ENCODE measurements around the gene TMEM218.
A peak's percentile ranks its signal among the peaks of the same experiment; 100 is the strongest.
"Not testable (repeated sequence)": the region's sequence is repeated elsewhere in the genome, so short reads cannot be mapped to it uniquely, and the experiment has no call there.

The TMEM218 gene

DNA sequence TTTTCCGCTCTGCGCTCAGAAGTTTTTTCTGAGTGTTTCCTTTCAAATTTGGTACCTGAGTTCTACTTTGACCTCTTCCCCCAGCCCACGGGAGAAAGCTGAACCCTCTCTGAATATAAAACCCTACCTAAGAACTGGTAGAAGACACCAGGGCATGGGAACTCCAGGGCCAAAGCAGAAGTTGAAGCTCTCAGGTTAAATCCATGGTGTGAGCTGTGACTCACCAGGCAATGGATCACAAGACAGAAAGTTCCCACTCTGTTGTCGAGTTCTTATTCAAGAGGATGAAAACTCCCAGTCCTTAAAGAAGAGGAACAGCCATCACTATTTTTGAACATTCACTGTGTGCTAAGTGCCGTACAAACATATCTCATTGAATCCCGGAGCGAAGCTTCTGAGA, 8.9 kb downstream of the TMEM218 start:
- Histone ChIP-seq H3K4me3 (ENCODE audit: low read depth, low read length) (no peak overlapping the region), H3K27me3 (ENCODE audit: control insufficient read depth, insufficient read depth, low read length) (no peaks in the 10 kb centered on the region), H3K27ac (ENCODE audit: low read depth, low read length) (no peak overlapping the region), H3K9ac (ENCODE audit: low read length) (no peak overlapping the region), H3K4me1 (ENCODE audit: control insufficient read depth, insufficient read depth, low read length) (no peaks in the 10 kb centered on the region; the same call in 1 of the 2 replicates), H3K36me3 (ENCODE audit: control insufficient read depth, insufficient read depth, low read length) (peaks cover 24% of the 10 kb centered on the region), H3K9me3 (ENCODE audit: control insufficient read depth, insufficient read depth, low read depth, low read length) (peaks cover 19% of the 10 kb centered on the region)

DNA sequence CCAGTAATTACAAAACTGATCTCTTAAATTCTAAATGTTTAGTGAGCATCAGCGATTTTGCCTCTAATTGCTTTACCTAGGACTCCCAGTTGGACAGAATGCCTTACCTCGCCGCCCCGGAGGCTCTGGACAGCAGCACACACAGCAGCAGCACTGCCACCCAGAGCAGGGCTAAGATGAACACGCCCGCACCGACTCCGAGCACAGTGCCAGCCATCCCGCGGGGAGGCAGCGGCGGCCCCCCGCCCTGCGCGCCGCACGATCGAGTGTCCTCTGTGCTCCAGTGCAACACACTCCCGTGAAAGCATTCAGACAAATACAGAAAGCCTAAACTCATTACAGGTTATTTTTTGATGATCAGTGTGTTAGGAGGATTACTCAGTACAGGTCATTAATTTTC, 9.4 kb downstream of the TMEM218 start:
- Histone ChIP-seq H3K9ac (ENCODE audit: low read length) (no peak overlapping the region), H3K36me3 (ENCODE audit: control insufficient read depth, insufficient read depth, low read length) (peaks cover 28% of the 10 kb centered on the region), H3K4me3 (ENCODE audit: low read depth, low read length) (no peak overlapping the region), H3K4me1 (ENCODE audit: control insufficient read depth, insufficient read depth, low read length) (no peaks in the 10 kb centered on the region; the same call in 1 of the 2 replicates), H3K9me3 (ENCODE audit: control insufficient read depth, insufficient read depth, low read depth, low read length) (peaks cover 18% of the 10 kb centered on the region), H3K27ac (ENCODE audit: low read depth, low read length) (no peak overlapping the region), H3K27me3 (ENCODE audit: control insufficient read depth, insufficient read depth, low read length) (no peaks in the 10 kb centered on the region)

DNA sequence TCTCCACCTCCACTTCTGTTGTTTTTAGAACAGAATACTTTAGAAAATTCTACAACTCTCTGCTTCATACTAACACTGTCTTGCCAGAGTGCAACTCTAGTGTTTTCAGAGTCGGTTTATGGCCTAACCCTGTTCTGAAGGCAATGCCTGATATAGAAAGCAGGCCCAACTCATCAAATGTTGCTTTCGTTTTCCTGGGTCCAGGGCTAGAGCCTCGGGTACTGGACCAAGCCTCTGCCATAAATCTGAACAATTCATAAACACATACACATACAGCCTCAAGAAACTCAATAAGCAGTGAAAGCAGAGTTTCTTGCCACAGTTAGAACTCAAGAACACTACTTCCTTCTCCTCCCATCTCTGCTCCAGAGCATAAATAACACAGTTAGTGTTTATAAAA, 9.8 kb downstream of the TMEM218 start:
- H3K36me3 ChIP-seq (ENCODE audit: control insufficient read depth, insufficient read depth, low read length): peaks cover 28% of the 10 kb centered on the region
- H3K4me3 ChIP-seq (ENCODE audit: low read depth, low read length): no peak overlapping the region
- no peaks in the 10 kb centered on the region for H3K27me3 ChIP-seq (ENCODE audit: control insufficient read depth, insufficient read depth, low read length)
- H3K4me1 ChIP-seq (ENCODE audit: control insufficient read depth, insufficient read depth, low read length): no peaks in the 10 kb centered on the region; the same call in 1 of the 2 replicates
- peaks cover 14% of the 10 kb centered on the region for H3K9me3 ChIP-seq (ENCODE audit: control insufficient read depth, insufficient read depth, low read depth, low read length)
- H3K9ac ChIP-seq (ENCODE audit: low read length): no peak overlapping the region
- no peak overlapping the region for H3K27ac ChIP-seq (ENCODE audit: low read depth, low read length)

DNA sequence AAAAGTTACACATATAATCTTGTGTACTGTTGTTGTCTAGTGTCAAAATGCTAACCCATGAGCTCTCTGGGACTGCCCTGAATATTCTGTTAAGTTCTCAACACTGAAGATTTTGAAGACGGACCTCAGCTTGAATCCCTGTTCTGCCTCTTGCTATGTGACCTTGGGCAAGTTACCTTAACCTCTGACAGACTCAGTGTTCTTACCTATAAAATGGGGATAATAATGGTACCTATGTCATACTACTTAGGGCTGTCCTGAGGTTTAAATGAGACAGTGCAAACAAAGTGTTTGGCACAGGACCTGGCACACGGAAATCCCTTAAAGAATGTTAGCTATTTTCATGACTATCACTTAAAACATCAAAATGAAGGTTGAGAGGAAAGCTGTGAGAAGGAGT, 11.3 kb downstream of the TMEM218 start:
- no peak overlapping the region for H3K4me3 ChIP-seq (ENCODE audit: low read depth, low read length)
- H3K9me3 ChIP-seq (ENCODE audit: control insufficient read depth, insufficient read depth, low read depth, low read length): peaks cover 11% of the 10 kb centered on the region; the same call in 1 of the 2 replicates
- H3K27ac ChIP-seq (ENCODE audit: low read depth, low read length): no peak overlapping the region
- no peaks in the 10 kb centered on the region; the same call in 1 of the 2 replicates for H3K4me1 ChIP-seq (ENCODE audit: control insufficient read depth, insufficient read depth, low read length)
- peaks cover 32% of the 10 kb centered on the region for H3K36me3 ChIP-seq (ENCODE audit: control insufficient read depth, insufficient read depth, low read length)
- no peak overlapping the region for H3K9ac ChIP-seq (ENCODE audit: low read length)
- H3K27me3 ChIP-seq (ENCODE audit: control insufficient read depth, insufficient read depth, low read length): no peaks in the 10 kb centered on the region

DNA sequence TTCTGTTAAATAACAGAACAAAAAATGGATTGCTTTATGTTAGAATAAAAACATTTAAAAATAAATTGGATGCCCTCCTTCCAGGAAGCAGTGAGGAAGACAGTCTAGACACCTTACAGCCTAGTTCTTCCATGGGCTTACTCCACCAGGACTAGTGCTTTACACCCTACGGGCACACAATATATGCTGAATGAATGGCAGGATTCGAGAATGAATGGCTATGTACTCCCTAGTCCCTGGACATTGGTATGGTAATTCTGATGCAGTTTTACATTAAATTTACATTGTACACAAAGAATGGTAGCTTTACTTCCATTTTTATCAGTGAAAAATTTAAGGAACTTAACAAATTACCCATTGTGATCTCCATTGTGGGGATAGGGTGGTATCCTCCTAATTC, 16.7 kb downstream of the TMEM218 start:
- no peak overlapping the region for H3K9ac ChIP-seq (ENCODE audit: low read length)
- no peaks in the 10 kb centered on the region for H3K27me3 ChIP-seq (ENCODE audit: control insufficient read depth, insufficient read depth, low read length)
- H3K36me3 ChIP-seq (ENCODE audit: control insufficient read depth, insufficient read depth, low read length): peaks cover 16% of the 10 kb centered on the region
- no peak overlapping the region for H3K4me3 ChIP-seq (ENCODE audit: low read depth, low read length)
- no peaks in the 10 kb centered on the region for H3K9me3 ChIP-seq (ENCODE audit: control insufficient read depth, insufficient read depth, low read depth, low read length)
- H3K4me1 ChIP-seq (ENCODE audit: control insufficient read depth, insufficient read depth, low read length): peaks cover 15% of the 10 kb centered on the region
- H3K27ac ChIP-seq (ENCODE audit: low read depth, low read length): no peak overlapping the region

DNA sequence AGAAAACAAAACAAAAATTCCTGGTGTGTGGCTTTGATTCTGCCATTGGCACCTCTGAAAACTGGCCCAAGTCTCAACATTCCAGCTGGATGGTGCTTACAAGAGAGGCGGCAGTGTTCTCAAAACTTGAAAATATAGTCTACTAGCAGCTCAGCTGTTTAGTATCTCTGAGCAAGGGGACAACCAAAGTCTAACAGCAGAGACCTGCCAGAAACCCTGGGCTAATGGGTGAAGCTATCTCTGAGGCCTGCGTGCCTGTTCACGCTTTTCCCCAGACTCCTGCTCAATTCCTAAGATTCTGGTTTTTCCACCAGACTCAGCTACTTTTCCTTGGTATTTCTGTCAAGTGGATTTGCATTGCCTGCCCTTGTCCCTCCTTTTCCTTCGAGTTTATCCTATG, 17.9 kb downstream of the TMEM218 start:
- Histone ChIP-seq H3K9me3 (ENCODE audit: control insufficient read depth, insufficient read depth, low read depth, low read length) (no peaks in the 10 kb centered on the region), H3K4me1 (ENCODE audit: control insufficient read depth, insufficient read depth, low read length) (peaks cover 15% of the 10 kb centered on the region), H3K27ac (ENCODE audit: low read depth, low read length) (no peak overlapping the region), H3K4me3 (ENCODE audit: low read depth, low read length) (no peak overlapping the region), H3K36me3 (ENCODE audit: control insufficient read depth, insufficient read depth, low read length) (peaks cover 9% of the 10 kb centered on the region), H3K27me3 (ENCODE audit: control insufficient read depth, insufficient read depth, low read length) (no peaks in the 10 kb centered on the region), H3K9ac (ENCODE audit: low read length) (no peak overlapping the region)

DNA sequence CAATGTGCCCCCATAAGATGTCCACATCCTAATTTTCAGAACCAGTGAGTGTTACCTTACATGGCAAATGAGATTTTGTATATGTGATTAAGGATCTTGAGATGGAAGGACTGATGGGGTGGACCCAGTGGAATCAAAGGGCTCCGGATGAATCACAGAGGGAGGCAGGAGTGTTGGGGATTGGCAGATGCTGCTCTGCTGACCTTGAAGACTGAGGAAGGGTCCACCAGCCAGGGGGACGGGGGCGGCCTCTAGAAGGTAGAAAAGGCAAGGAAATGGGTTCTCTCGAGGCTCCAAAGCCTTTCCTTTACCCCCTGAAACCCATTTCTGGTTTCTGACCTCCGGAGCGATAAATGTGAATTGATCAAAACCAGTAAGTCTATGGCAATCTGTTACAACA, 18.8 kb downstream of the TMEM218 start:
- H3K36me3 ChIP-seq (ENCODE audit: control insufficient read depth, insufficient read depth, low read length): peaks cover 8% of the 10 kb centered on the region; the same call in 1 of the 2 replicates
- H3K9ac ChIP-seq (ENCODE audit: low read length): peak overlapping the region; percentile 5
- H3K4me3 ChIP-seq (ENCODE audit: low read depth, low read length): no peak overlapping the region

DNA sequence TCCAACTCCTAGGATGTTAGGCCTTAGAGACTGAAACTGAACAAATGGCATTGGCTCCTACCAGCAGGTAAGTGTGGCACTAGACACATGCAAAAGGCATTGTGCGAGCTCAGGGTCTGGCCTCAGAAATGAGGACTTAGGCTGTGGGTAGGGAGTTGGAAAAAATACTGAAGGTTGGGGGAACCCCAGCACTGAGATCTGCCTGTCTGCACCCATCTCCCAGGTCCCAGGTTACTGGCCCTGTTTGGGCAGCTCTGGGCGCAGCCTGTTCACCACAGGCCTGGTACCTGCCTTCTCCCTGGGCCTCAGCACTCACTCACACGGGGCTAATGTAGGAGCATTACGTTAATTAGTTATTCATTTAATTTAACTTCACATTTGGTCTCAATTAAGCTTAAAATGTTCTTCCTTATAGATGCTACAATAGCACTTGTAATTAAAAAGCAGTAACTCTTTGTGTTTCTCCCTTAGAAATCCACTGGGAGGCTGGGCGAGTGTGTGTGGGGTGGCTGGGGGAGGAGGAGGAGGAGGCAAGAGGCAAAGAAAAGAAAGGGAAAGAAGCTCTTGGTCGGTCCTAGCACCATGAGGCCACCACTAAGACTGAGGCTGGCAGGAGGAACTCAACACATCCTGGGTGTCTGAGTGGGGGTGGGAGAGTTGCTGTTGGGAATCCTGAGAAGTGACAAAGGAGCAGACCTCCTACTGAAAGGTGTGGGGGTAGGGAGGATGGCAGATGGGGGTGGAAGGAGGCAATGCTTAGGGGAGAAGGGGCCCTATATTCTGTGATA, 19.4 kb downstream of the TMEM218 start:
- no peaks in the 10 kb centered on the region for H3K27me3 ChIP-seq (ENCODE audit: control insufficient read depth, insufficient read depth, low read length)
- H3K36me3 ChIP-seq (ENCODE audit: control insufficient read depth, insufficient read depth, low read length): peaks cover 5% of the 10 kb centered on the region; the same call in 1 of the 2 replicates
- H3K4me1 ChIP-seq (ENCODE audit: control insufficient read depth, insufficient read depth, low read length): peaks cover 15% of the 10 kb centered on the region
- no peak overlapping the region for H3K27ac ChIP-seq (ENCODE audit: low read depth, low read length)
- H3K9me3 ChIP-seq (ENCODE audit: control insufficient read depth, insufficient read depth, low read depth, low read length): no peaks in the 10 kb centered on the region
- H3K9ac ChIP-seq (ENCODE audit: low read length): peak overlapping the region; percentile 19
- H3K4me3 ChIP-seq (ENCODE audit: low read depth, low read length): no peak overlapping the region

More for the DNA sequence above, 18.8 kb downstream of the TMEM218 start:
- H3K27ac ChIP-seq (ENCODE audit: low read depth, low read length): no peak overlapping the region
- H3K9me3 ChIP-seq (ENCODE audit: control insufficient read depth, insufficient read depth, low read depth, low read length): no peaks in the 10 kb centered on the region
- no peaks in the 10 kb centered on the region for H3K27me3 ChIP-seq (ENCODE audit: control insufficient read depth, insufficient read depth, low read length)
- peaks cover 15% of the 10 kb centered on the region for H3K4me1 ChIP-seq (ENCODE audit: control insufficient read depth, insufficient read depth, low read length)

DNA sequence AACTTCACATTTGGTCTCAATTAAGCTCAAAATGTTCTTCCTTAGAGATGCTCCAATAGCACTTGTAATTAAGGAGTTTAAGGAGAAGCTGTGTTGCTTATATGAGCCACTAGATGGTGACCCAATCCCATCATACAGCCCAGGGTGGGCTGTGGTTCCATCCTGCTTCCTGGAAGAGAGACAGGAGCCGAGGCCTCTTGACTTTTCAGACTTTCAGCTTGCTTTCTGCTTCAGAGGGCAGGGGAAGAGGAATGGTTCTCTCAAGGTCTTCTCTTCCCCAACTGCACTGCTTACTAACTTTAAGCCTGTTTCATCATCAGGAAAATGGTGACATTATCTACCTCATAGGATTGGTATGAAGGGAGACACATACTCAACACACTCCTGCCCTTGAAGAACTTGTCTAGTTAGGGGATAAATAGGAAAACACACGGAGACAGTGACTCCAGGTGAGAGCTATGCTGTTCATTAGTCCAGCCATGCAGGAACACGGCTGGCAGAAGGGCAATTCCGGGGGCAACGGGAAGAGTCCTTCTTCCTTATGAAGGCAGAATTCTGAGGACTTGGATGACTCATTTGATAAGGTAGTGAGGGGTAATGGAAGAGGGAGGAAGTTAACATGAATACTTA, 20.1 kb downstream of the TMEM218 start:
- H3K9ac ChIP-seq (ENCODE audit: low read length): peak overlapping the region; percentile 19
- H3K27me3 ChIP-seq (ENCODE audit: control insufficient read depth, insufficient read depth, low read length): no peaks in the 10 kb centered on the region
- 0 out of 2 replicates have a peak, but pooled peaks cover 5% of the 10 kb centered on the region for H3K36me3 ChIP-seq (ENCODE audit: control insufficient read depth, insufficient read depth, low read length)
- H3K4me3 ChIP-seq (ENCODE audit: low read depth, low read length): no peak overlapping the region
- H3K4me1 ChIP-seq (ENCODE audit: control insufficient read depth, insufficient read depth, low read length): peaks cover 15% of the 10 kb centered on the region
- H3K9me3 ChIP-seq (ENCODE audit: control insufficient read depth, insufficient read depth, low read depth, low read length): no peaks in the 10 kb centered on the region
- H3K27ac ChIP-seq (ENCODE audit: low read depth, low read length): no peak overlapping the region

DNA sequence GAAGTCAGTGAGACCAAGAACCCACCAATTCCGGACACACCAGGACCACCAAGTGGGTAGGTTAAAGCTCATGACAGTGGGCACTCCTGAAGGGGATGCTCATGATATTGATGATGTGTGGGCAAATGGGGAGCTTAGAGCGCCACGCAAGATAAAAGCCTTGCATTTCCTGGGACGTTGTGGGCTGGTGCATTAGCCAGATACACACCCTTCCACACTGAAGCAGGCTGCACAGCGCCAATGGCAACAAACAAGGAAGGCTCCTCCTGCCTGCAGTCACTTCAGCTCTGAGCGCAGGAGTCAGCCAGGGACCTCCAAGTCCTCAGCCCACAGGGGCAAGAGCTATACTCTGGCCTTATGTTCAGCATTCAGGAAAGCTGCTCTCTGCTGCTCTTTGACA, 20.6 kb downstream of the TMEM218 start:
- Histone ChIP-seq H3K4me3 (ENCODE audit: low read depth, low read length) (no peak overlapping the region), H3K27me3 (ENCODE audit: control insufficient read depth, insufficient read depth, low read length) (no peaks in the 10 kb centered on the region), H3K27ac (ENCODE audit: low read depth, low read length) (no peak overlapping the region), H3K9ac (ENCODE audit: low read length) (no peak overlapping the region), H3K9me3 (ENCODE audit: control insufficient read depth, insufficient read depth, low read depth, low read length) (no peaks in the 10 kb centered on the region), H3K4me1 (ENCODE audit: control insufficient read depth, insufficient read depth, low read length) (peaks cover 15% of the 10 kb centered on the region), H3K36me3 (ENCODE audit: control insufficient read depth, insufficient read depth, low read length) (0 out of 2 replicates have a peak, but pooled peaks cover 1% of the 10 kb centered on the region)

DNA sequence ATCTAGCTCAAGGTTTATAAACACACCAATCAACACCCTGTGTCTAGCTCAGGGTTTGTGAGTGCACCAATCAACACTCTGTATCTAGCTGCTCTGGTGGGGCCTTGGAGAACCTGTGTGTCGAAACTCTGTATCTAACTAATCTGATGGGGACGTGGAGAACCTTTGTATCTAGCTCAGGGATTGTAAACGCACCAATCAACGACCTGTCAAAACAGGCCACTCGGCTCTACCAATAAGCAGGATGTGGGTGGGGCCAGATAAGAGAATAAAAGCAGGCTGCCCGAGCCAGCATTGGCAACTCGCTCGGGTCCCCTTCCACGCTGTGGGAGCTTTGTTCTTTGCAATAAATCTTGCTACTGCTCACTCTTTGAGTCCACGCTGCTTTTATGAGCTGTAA, 21.3 kb downstream of the TMEM218 start:
- H3K9me3 ChIP-seq (ENCODE audit: control insufficient read depth, insufficient read depth, low read depth, low read length); H3K27me3 ChIP-seq (ENCODE audit: control insufficient read depth, insufficient read depth, low read length): not testable (repeated sequence)
- peaks cover 15% of the 10 kb centered on the region for H3K4me1 ChIP-seq (ENCODE audit: control insufficient read depth, insufficient read depth, low read length)

More for the DNA sequence above, 21.3 kb downstream of the TMEM218 start:
- H3K27ac ChIP-seq (ENCODE audit: low read depth, low read length); H3K36me3 ChIP-seq (ENCODE audit: control insufficient read depth, insufficient read depth, low read length); H3K4me3 ChIP-seq (ENCODE audit: low read depth, low read length); H3K9ac ChIP-seq (ENCODE audit: low read length): not testable (repeated sequence)

Measured in HUES6 (cell line).